ENCODE results near the gene PKNOX1.

DNA sequence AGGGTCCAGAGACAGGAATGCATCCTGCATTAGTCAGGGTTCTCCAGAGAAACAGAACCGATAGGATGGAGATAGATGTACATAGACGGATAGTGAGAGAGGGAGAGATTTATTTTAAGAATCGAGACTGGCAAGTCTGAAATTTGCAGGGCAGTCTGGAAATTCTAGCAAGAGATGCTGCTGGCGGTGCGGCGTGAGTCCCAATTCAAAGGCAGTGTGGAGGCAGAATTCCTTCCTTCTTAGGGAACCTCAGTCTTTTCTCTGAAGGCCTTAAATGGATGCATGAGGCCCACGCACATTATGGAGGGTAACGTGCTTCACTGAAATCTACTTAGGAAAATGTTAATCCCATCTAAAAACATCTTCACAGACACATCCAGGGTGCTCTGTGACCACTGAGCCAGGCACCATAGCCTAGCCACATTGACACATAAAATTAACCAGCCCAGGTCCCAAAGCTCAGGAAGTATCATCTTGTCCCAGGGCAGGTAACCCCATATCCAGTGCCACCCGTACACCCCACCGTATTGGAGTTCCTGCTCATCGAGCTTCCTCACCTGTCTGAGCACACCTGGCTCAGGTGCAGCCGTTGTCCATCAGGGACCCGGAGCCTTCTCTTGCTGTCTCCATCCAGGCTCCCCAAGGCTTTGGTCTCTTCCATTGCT, 9.7 kb upstream of the PKNOX1 start:
- TF ChIP-seq, protein P1, sequence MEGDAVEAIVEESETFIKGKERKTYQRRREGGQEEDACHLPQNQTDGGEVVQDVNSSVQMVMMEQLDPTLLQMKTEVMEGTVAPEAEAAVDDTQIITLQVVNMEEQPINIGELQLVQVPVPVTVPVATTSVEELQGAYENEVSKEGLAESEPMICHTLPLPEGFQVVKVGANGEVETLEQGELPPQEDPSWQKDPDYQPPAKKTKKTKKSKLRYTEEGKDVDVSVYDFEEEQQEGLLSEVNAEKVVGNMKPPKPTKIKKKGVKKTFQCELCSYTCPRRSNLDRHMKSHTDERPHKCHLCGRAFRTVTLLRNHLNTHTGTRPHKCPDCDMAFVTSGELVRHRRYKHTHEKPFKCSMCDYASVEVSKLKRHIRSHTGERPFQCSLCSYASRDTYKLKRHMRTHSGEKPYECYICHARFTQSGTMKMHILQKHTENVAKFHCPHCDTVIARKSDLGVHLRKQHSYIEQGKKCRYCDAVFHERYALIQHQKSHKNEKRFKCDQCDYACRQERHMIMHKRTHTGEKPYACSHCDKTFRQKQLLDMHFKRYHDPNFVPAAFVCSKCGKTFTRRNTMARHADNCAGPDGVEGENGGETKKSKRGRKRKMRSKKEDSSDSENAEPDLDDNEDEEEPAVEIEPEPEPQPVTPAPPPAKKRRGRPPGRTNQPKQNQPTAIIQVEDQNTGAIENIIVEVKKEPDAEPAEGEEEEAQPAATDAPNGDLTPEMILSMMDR (IDR thresholded peaks at IDR 0.05), result no peak
- TF ChIP-seq POLR2AphosphoS5 (IDR thresholded peaks at IDR 0.05) (no peak), POLR2A (IDR thresholded peaks at IDR 0.05) (no peak)
